RWPE2 (cell line): ENCODE data around the gene TNNT1.

ENCODE experiments used
- ATAC-seq: fragments of 200-7000 bp; cut with Tn5 transposase; 3 replicates; pipeline ENCODE4 v1.9.1; 2021; ENCODE audit warnings: low read depth
- DNase-seq: peaks from one replicate; pipeline ENCODE4 v3.0.0-alpha.2; 2020; ENCODE audit warnings: low spot score
- H3K27ac ChIP-seq: fragments of 450-650 bp; 2 replicates; pipeline ENCODE4 v1.5.1; 2017; ENCODE audit warnings: mild to moderate bottlenecking; ENCODE audit not compliant: poor library complexity, severe bottlenecking
- H3K27me3 ChIP-seq: fragments of 250-450 bp; sonication (Bioruptor Pico); 2 replicates; pipeline ENCODE4 v1.5.1; 2021; ENCODE audit warnings: mild to moderate bottlenecking, moderate library complexity; ENCODE audit not compliant: insufficient read depth, poor library complexity, severe bottlenecking
- H3K36me3 ChIP-seq: fragments of 250-450 bp; sonication (Bioruptor Pico); 2 replicates; pipeline ENCODE4 v1.5.1; 2020; ENCODE audit warnings: low read depth, mild to moderate bottlenecking, moderate library complexity
- H3K4me1 ChIP-seq: fragments of 250-450 bp; sonication (Bioruptor Pico); 2 replicates; pipeline ENCODE4 v1.5.1; 2021; ENCODE audit warnings: mild to moderate bottlenecking, moderate library complexity; ENCODE audit not compliant: insufficient read depth, poor library complexity, severe bottlenecking
- H3K4me3 ChIP-seq: fragments of 250-450 bp; sonication (Bioruptor Pico); 2 replicates; pipeline ENCODE4 v1.5.1; 2021; ENCODE audit warnings: mild to moderate bottlenecking, moderate library complexity; ENCODE audit not compliant: severe bottlenecking
- H3K9me3 ChIP-seq: fragments of 250-450 bp; sonication (Bioruptor Pico); 2 replicates; pipeline ENCODE4 v1.5.1; 2021; ENCODE audit warnings: mild to moderate bottlenecking, moderate library complexity; ENCODE audit not compliant: severe bottlenecking
- CTCF ChIP-seq: fragments of 450-650 bp; IDR thresholded peaks from one replicate; pipeline ENCODE4 v1.5.1; 2017; ENCODE audit warnings: mild to moderate bottlenecking, moderate library complexity; ENCODE audit not compliant: poor library complexity, severe bottlenecking

Gene TNNT1

GRCh38 chr19:55189403-55189835, 40.4 kb upstream of the TNNT1 start:
- Histone ChIP-seq H3K27ac (peak overlapping the region; percentile 96), H3K9me3 (no peaks in the 10 kb centered on the region), H3K27me3 (no peaks in the 10 kb centered on the region), H3K36me3 (no peaks in the 10 kb centered on the region), H3K4me3 (no peak overlapping the region), H3K4me1 (peaks cover 11% of the 10 kb centered on the region)
- ATAC-seq (peak; percentile 97), DNase-seq (peak; percentile 98)
- no peak for TF ChIP-seq CTCF

GRCh38 chr19:55188625-55189024, 39.6 kb upstream of the TNNT1 start:
- peak overlapping the region; percentile 10 for H3K4me3 ChIP-seq
- H3K27me3 ChIP-seq, result no peaks in the 10 kb centered on the region
- DNase-seq (no peak), ATAC-seq (peak; percentile 49)
- H3K4me1 ChIP-seq, result peaks cover 11% of the 10 kb centered on the region
- TF ChIP-seq CTCF, result no peak
- H3K27ac ChIP-seq, result peak overlapping the region; percentile 96
- H3K36me3 ChIP-seq, result no peaks in the 10 kb centered on the region
- no peaks in the 10 kb centered on the region for H3K9me3 ChIP-seq

- no peak for TF ChIP-seq CTCF
- ATAC-seq (no peak), DNase-seq (no peak)
- Histone ChIP-seq H3K9me3 (no peaks in the 10 kb centered on the region), H3K27me3 (no peaks in the 10 kb centered on the region), H3K4me3 (no peak overlapping the region), H3K27ac (no peak overlapping the region), H3K36me3 (no peaks in the 10 kb centered on the region), H3K4me1 (peaks cover 11% of the 10 kb centered on the region)
Observed at GRCh38 chr19:55186080-55186479, 37.1 kb upstream of the TNNT1 start.

- no peaks in the 10 kb centered on the region for H3K36me3 ChIP-seq
- ATAC-seq (no peak), DNase-seq (no peak)
- H3K4me1 ChIP-seq, result no peaks in the 10 kb centered on the region
- no peak overlapping the region for H3K4me3 ChIP-seq
- no peak for TF ChIP-seq CTCF
- H3K27ac ChIP-seq, result no peak overlapping the region
- H3K27me3 ChIP-seq, result peaks cover 3% of the 10 kb centered on the region
- H3K9me3 ChIP-seq, result no peaks in the 10 kb centered on the region
Observed at GRCh38 chr19:55181740-55182139, 32.7 kb upstream of the TNNT1 start.

GRCh38 chr19:55179606-55180484, 30.8 kb upstream of the TNNT1 start, which contains the start of gene SYT5:
Gene SYT5 (minus strand): TSS chr19:55180289. CDS start chr19:55179041, 1,248 bp downstream.
- Histone ChIP-seq H3K27ac (no peak within 1 kb of the TSS), H3K4me3 (no peak within 1 kb of the TSS), H3K36me3 (no peaks in the 10 kb centered on the region), H3K4me1 (no peaks in the 10 kb centered on the region), H3K27me3 (peaks cover 3% of the 10 kb centered on the region), H3K9me3 (no peaks in the 10 kb centered on the region)
- DNase-seq, result no peak
- TF ChIP-seq CTCF, result no peak
- ATAC-seq, result peak; percentile 69
